Measurements from ENCODE around the gene CRYGC.

CRYGC gene

DNA sequence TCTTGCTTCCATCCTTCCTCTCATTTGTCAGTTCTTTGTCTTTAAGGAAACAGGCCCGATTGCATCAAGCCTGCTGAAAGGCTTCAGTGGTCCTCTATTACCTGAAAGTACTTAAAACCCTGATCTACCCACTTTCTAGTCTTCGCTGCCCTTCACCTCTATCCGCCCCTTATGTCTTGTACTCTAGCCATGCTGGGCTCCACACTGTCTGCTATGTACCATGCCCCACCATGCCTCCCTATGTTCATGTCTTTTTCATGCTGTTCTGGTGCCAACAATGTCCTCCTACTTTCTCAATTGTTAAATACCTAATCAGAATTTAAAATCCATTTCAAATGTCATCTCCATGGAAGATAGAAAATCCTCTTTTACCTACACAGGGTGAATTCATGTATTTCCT lies 33.5 kb downstream of the CRYGC start:
- TF ChIP-seq, protein P1, sequence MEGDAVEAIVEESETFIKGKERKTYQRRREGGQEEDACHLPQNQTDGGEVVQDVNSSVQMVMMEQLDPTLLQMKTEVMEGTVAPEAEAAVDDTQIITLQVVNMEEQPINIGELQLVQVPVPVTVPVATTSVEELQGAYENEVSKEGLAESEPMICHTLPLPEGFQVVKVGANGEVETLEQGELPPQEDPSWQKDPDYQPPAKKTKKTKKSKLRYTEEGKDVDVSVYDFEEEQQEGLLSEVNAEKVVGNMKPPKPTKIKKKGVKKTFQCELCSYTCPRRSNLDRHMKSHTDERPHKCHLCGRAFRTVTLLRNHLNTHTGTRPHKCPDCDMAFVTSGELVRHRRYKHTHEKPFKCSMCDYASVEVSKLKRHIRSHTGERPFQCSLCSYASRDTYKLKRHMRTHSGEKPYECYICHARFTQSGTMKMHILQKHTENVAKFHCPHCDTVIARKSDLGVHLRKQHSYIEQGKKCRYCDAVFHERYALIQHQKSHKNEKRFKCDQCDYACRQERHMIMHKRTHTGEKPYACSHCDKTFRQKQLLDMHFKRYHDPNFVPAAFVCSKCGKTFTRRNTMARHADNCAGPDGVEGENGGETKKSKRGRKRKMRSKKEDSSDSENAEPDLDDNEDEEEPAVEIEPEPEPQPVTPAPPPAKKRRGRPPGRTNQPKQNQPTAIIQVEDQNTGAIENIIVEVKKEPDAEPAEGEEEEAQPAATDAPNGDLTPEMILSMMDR (IDR thresholded peaks at IDR 0.05; ENCODE audit: low read depth, low read length): no peak
- no peak overlapping the region for H3K4me3 ChIP-seq (replicated peaks in 1 of 2; ENCODE audit: low read depth in 2 of 2, low read length in 2 of 2)
- no peak for DNase-seq (ENCODE audit: low read depth in 2 of 2)

- no peak for DNase-seq (ENCODE audit: low read depth in 2 of 2)
- H3K4me3 ChIP-seq (replicated peaks in 1 of 2; ENCODE audit: low read depth in 2 of 2, low read length in 2 of 2): no peak overlapping the region
- TF ChIP-seq, protein P1 (IDR thresholded peaks at IDR 0.05; ENCODE audit: low read depth, low read length): no peak
Observed at GRCh38 chr2:208093128-208093527, 36.5 kb downstream of the CRYGC start.

DNA sequence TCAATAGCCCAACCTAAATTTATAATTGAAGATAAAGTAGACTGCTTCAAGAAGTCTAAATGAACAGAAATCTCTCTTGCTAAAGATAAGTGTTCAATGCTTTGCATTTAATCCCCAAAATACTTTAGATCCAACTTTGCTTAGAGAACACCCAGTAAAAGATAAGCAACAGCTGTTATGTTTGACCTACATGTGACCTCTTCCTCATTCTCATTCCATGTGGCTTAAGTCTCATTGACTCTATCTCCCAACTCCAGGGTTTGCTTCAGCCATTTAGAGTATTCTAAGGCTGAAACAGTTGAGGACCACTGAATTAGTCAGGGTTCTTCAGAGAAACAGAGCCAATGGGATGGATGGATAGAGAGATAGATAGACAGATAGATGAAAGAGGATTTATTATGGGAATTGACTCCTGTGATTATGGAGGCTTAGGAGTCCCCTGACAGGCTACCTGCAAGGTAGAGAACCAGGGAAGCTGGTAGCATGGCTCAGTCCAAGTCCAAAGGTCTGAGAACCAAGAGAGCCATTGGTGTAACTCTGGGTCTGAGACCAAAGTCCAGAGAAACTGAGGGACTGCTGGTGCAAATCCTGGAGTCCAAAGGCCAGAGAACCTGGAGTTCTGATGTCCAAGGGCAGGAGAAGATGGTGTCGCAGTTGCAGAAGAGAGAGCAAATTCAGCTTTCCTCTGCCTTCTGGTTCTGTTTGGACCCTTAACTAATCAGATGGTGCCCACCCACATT lies 37.4 kb downstream of the CRYGC start:
- no peak for DNase-seq (ENCODE audit: low read depth in 2 of 2)
- TF ChIP-seq, protein P1 (IDR thresholded peaks at IDR 0.05; ENCODE audit: low read depth, low read length): no peak
- no peak overlapping the region for H3K4me3 ChIP-seq (replicated peaks in 1 of 2; ENCODE audit: low read depth in 2 of 2, low read length in 2 of 2)

DNA sequence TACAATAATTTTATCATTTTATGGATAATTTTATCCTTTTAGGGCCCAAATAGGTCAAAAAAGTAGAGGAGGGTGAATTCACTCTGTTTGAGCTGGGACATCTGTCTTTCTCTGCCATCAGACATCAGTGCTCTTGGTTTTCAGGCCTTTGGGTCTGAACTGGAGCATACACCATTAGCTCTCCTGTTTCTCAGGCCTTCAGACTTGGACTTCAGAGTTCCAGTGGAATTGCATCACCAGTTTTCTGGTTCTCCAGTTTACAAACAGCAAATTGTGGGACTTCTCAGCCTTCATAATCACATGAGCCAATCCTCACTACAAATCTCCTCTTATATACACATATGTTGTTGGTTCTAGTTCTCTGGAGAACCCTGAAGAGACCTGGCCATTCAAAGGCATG lies 39.2 kb downstream of the CRYGC start:
- TF ChIP-seq, protein P1 (IDR thresholded peaks at IDR 0.05; ENCODE audit: low read depth, low read length): no peak
- H3K4me3 ChIP-seq (replicated peaks in 1 of 2; ENCODE audit: low read depth in 2 of 2, low read length in 2 of 2): no peak overlapping the region
- DNase-seq (ENCODE audit: low read depth in 2 of 2): no peak

GRCh38 chr2:208086029-208086428 lies 43.6 kb downstream of the CRYGC start:
- TF ChIP-seq, protein P1 (IDR thresholded peaks at IDR 0.05; ENCODE audit: low read depth, low read length): no peak
- no peak overlapping the region for H3K4me3 ChIP-seq (replicated peaks in 1 of 2; ENCODE audit: low read depth in 2 of 2, low read length in 2 of 2)
- DNase-seq (ENCODE audit: low read depth in 2 of 2): no peak

GRCh38 chr2:208083807-208084206 lies 45.8 kb downstream of the CRYGC start:
- TF ChIP-seq, protein P1 (IDR thresholded peaks at IDR 0.05; ENCODE audit: low read depth, low read length): no peak
- H3K4me3 ChIP-seq (replicated peaks in 1 of 2; ENCODE audit: low read depth in 2 of 2, low read length in 2 of 2): no peak overlapping the region
- no peak for DNase-seq (ENCODE audit: low read depth in 2 of 2)
